ENCODE data around the gene CBL. TPM values are rescaled to one million over a fixed set of nuclear protein-coding genes. Genes with fewer than 3 reads are reported as not detected.

The CBL gene
- total RNA-seq, 1 experiment from 2014 or later = 35.5 TPM

- no TSS peak for BruUV-seq (replicated peaks)
- H3K9me3 Mint-ChIP-seq (ENCODE audit: unreplicated experiment) = no peaks in the 10 kb centered on the region
These were observed 135.8 kb downstream of the CBL start for GRCh38 chr11:119342023-119342300.

GRCh38 chr11:119342362-119343130 is 136.4 kb downstream of the CBL start:
- Mint-ChIP-seq H3K36me3 (ENCODE audit: insufficient read depth, unreplicated experiment) (no peaks in the 10 kb centered on the region), H3K27me3 (ENCODE audit: insufficient read depth, unreplicated experiment) (peaks cover 31% of the 10 kb centered on the region), H3K4me1 (ENCODE audit: insufficient read depth, unreplicated experiment) (peaks cover 14% of the 10 kb centered on the region), H3K9me3 (ENCODE audit: unreplicated experiment) (no peaks in the 10 kb centered on the region), H3K4me3 (ENCODE audit: unreplicated experiment) (no peak overlapping the region), H3K27ac (ENCODE audit: low read depth, unreplicated experiment) (no peak overlapping the region)
- POLR2A ChIA-PET = no interaction called here
- intact Hi-C loops (cut with micrococcal nuclease) = no loop called here
- TF ChIP-seq CTCF (IDR thresholded peaks at IDR 0.05; ENCODE audit: unreplicated experiment) = no peak
- DNase-seq (ENCODE audit: unreplicated experiment) = no peak
- CTCF ChIA-PET = interaction anchor here (0.6 to 5.8 kb wide), 6 partner anchors 8 to 101 kb away, joined by 3 to 30 read pairs (median 4); no protein-coding TSS in a partner anchor
- no TSS peak for BruUV-seq (replicated peaks)

More at GRCh38 chr11:119342023-119342300, 135.8 kb downstream of the CBL start:
- no peak overlapping the region for H3K27ac Mint-ChIP-seq (ENCODE audit: low read depth, unreplicated experiment)
- ChIA-PET CTCF (interaction anchor here (0.6 to 1.3 kb wide), 3 partner anchors 15 to 249 kb away, joined by 3 read pairs; no protein-coding TSS in a partner anchor), POLR2A (no interaction called here)
- H3K4me1 Mint-ChIP-seq (ENCODE audit: insufficient read depth, unreplicated experiment) = peaks cover 16% of the 10 kb centered on the region
- peaks cover 25% of the 10 kb centered on the region for H3K27me3 Mint-ChIP-seq (ENCODE audit: insufficient read depth, unreplicated experiment)
- no peak for DNase-seq (ENCODE audit: unreplicated experiment)
- no peak overlapping the region for H3K4me3 Mint-ChIP-seq (ENCODE audit: unreplicated experiment)
- no peaks in the 10 kb centered on the region for H3K36me3 Mint-ChIP-seq (ENCODE audit: insufficient read depth, unreplicated experiment)
- intact Hi-C loops (cut with micrococcal nuclease) = no loop called here
- no peak for TF ChIP-seq CTCF (IDR thresholded peaks at IDR 0.05; ENCODE audit: unreplicated experiment)

DNA sequence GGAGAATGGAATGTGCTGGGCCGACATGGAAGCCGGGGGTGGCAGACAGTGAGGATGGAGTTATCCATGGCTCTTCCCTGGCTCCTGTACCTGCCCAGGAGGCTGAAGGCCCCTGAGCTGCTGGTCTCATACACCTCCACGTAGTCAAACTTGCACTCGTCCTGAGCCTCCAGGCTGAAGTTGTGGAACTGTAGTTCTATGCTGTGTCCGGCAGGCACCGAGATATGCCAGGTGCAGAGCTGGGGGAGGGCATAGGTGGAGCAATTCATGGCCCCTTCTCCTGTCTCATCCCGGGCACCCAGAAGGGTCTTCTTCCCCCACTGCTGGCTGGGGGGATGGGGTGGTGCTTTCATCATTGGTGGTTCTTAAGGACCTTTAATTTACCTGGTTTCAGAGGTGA is 137.6 kb downstream of the CBL start:
- intact Hi-C loops (cut with micrococcal nuclease) = no loop called here
- H3K4me1 Mint-ChIP-seq (ENCODE audit: insufficient read depth, unreplicated experiment) = peaks cover 4% of the 10 kb centered on the region
- no peak for TF ChIP-seq CTCF (IDR thresholded peaks at IDR 0.05; ENCODE audit: unreplicated experiment)
- no peaks in the 10 kb centered on the region for H3K9me3 Mint-ChIP-seq (ENCODE audit: unreplicated experiment)
- no TSS peak for BruUV-seq (replicated peaks)
- no peak overlapping the region for H3K4me3 Mint-ChIP-seq (ENCODE audit: unreplicated experiment)
- DNase-seq (ENCODE audit: unreplicated experiment) = no peak
- no peak overlapping the region for H3K27ac Mint-ChIP-seq (ENCODE audit: low read depth, unreplicated experiment)
- ChIA-PET POLR2A (no interaction called here), CTCF (interaction anchor here (0.5 to 5.8 kb wide), 6 partner anchors 12 to 198 kb away, joined by 3 to 30 read pairs (median 3); no protein-coding TSS in a partner anchor)
- H3K27me3 Mint-ChIP-seq (ENCODE audit: insufficient read depth, unreplicated experiment) = peaks cover 35% of the 10 kb centered on the region
- H3K36me3 Mint-ChIP-seq (ENCODE audit: insufficient read depth, unreplicated experiment) = no peaks in the 10 kb centered on the region

- TF ChIP-seq CTCF (IDR thresholded peaks at IDR 0.05; ENCODE audit: unreplicated experiment) = no peak
- Mint-ChIP-seq H3K9me3 (ENCODE audit: unreplicated experiment) (no peaks in the 10 kb centered on the region), H3K36me3 (ENCODE audit: insufficient read depth, unreplicated experiment) (no peaks in the 10 kb centered on the region), H3K27me3 (ENCODE audit: insufficient read depth, unreplicated experiment) (peaks cover 35% of the 10 kb centered on the region), H3K4me3 (ENCODE audit: unreplicated experiment) (no peak overlapping the region), H3K4me1 (ENCODE audit: insufficient read depth, unreplicated experiment) (no peaks in the 10 kb centered on the region), H3K27ac (ENCODE audit: low read depth, unreplicated experiment) (no peak overlapping the region)
- DNase-seq (ENCODE audit: unreplicated experiment) = no peak
- POLR2A ChIA-PET = no interaction called here
- CTCF ChIA-PET = interaction anchor here (0.5 to 5.8 kb wide), 9 partner anchors 9 to 199 kb away, joined by 3 to 30 read pairs (median 3); partner anchors contain the start of gene RNF26
- intact Hi-C loops (cut with micrococcal nuclease) = no loop called here
- BruUV-seq (replicated peaks) = no TSS peak
These were observed 138.3 kb downstream of the CBL start for GRCh38 chr11:119344291-119345010.

Measured in MCF 10A (cell line).